Calu3 (cell line): ENCODE data around the gene CLASP1. TPM values are rescaled to one million over a fixed set of nuclear protein-coding genes. Genes with fewer than 3 reads are reported as not detected.

Source experiments
- BruUV-seq: library from RNA; stranded (reverse); fragments of 400-500 nt; replicated peaks from 2 replicates; lab custom pipeline; 2021; lab: Mats Ljungman, UMichigan
- CTCF ChIA-PET: fragments of 300-600 bp; sonication (Branson Sonifier 250); formaldehyde crosslinking; loops from one replicate; lab custom pipeline; 2022; ENCODE audit warnings: antibody characterized with exemption; lab: Charles Lee
- DNase-seq: peaks from one replicate; pipeline ENCODE4 v3.0.0; 2022
- H3K27ac Mint-ChIP-seq: one replicate; pipeline ENCODE4 v1.8.0; 2022; ENCODE audit warnings: mixed read lengths; ENCODE audit not compliant: unreplicated experiment
- H3K27me3 Mint-ChIP-seq: one replicate; pipeline ENCODE4 v1.8.0; 2022; ENCODE audit warnings: mixed read lengths; ENCODE audit not compliant: unreplicated experiment
- H3K36me3 Mint-ChIP-seq: one replicate; pipeline ENCODE4 v1.8.0; 2022; ENCODE audit warnings: mild to moderate bottlenecking, moderate library complexity, mixed read lengths; ENCODE audit not compliant: insufficient read depth, unreplicated experiment
- H3K4me1 Mint-ChIP-seq: one replicate; pipeline ENCODE4 v1.8.0; 2022; ENCODE audit warnings: mild to moderate bottlenecking, low read depth, mixed read lengths; ENCODE audit not compliant: unreplicated experiment
- H3K4me3 Mint-ChIP-seq: one replicate; pipeline ENCODE4 v1.8.0; 2022; ENCODE audit warnings: mild to moderate bottlenecking, low read depth, moderate library complexity, mixed read lengths; ENCODE audit not compliant: unreplicated experiment
- H3K9me3 Mint-ChIP-seq: one replicate; pipeline ENCODE4 v1.8.0; 2022; ENCODE audit warnings: low read depth, mixed read lengths; ENCODE audit not compliant: unreplicated experiment
- intact Hi-C: fragments of 100-400 bp; cut with micrococcal nuclease; formaldehyde crosslinking; loops from one replicate; pipeline ENCODE4 v1.10.0; 2022; ENCODE audit not compliant: unreplicated experiment
- total RNA-seq: library from RNA; stranded (reverse); gene quantifications from 2 replicates; pipeline ENCODE4 v1.2.3, GENCODE V29; 2022
- TF ChIP-seq, protein P1 (sequence below): fragments of 200-600 bp; IDR thresholded peaks from one replicate; pipeline ENCODE4 v1.8.0; 2022; ENCODE audit warnings: antibody characterized with exemption; ENCODE audit not compliant: unreplicated experiment

CLASP1 gene
- total RNA-seq, 1 experiment from 2014 or later, result 59.7 TPM

DNA sequence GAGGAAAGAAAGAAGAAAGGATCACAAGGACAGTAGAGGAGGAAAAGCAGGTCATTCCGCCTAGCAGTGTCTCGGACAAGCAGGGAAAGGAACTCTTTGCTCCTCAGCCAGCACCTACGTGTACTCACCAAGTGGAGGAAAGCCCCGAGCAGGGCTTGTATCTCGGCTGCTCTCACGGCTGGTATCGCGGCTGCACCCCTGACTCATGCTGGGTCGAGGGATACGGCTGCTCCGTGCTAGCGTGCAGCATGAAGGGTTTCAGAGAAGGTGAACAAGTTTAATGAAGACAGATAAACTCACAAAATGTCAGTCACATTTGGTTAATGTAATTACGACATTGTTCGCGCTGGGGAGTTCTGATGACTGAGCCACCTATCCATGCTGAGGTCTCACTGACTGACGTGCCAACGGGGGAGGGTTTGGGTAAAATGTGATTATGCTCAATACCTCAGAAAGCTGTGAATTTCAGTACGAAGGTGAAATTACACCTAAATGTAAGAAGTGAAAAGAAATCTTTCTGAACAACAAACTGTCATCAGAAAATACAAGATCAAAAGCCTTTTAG is 230.7 kb downstream of the CLASP1 start:
- H3K9me3 Mint-ChIP-seq, result no peaks in the 10 kb centered on the region
- intact Hi-C loops, result no loop called here
- TF ChIP-seq, protein P1, sequence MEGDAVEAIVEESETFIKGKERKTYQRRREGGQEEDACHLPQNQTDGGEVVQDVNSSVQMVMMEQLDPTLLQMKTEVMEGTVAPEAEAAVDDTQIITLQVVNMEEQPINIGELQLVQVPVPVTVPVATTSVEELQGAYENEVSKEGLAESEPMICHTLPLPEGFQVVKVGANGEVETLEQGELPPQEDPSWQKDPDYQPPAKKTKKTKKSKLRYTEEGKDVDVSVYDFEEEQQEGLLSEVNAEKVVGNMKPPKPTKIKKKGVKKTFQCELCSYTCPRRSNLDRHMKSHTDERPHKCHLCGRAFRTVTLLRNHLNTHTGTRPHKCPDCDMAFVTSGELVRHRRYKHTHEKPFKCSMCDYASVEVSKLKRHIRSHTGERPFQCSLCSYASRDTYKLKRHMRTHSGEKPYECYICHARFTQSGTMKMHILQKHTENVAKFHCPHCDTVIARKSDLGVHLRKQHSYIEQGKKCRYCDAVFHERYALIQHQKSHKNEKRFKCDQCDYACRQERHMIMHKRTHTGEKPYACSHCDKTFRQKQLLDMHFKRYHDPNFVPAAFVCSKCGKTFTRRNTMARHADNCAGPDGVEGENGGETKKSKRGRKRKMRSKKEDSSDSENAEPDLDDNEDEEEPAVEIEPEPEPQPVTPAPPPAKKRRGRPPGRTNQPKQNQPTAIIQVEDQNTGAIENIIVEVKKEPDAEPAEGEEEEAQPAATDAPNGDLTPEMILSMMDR, result no peak
- H3K27me3 Mint-ChIP-seq, result no peaks in the 10 kb centered on the region
- no peak overlapping the region for H3K27ac Mint-ChIP-seq
- CTCF ChIA-PET, result no interaction called here
- peaks cover 5% of the 10 kb centered on the region for H3K36me3 Mint-ChIP-seq
- no peaks in the 10 kb centered on the region for H3K4me1 Mint-ChIP-seq
- no peak overlapping the region for H3K4me3 Mint-ChIP-seq
- BruUV-seq, result no TSS peak
- DNase-seq, result no peak

DNA sequence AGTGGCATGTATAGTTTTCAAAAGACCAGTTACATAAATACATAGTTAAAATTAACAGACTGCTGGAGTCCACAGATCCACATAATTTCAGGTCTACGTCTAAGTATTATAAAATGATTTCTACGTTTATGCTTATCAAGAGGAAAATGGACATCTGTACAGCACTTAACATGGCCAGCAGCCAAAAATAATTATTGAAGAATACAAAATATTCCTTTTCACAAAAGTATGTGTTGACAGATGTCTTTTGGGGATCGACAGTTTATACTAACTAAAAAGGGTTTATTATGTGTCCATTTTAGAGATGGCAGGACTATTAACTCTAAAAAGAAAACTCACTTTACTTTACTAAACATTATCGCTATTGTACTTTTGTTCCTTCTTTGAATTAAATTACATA is 231.4 kb downstream of the CLASP1 start:
- BruUV-seq, result no TSS peak
- intact Hi-C loops, result no loop called here
- DNase-seq, result no peak
- TF ChIP-seq, protein P1, result no peak
- Mint-ChIP-seq H3K9me3 (no peaks in the 10 kb centered on the region), H3K4me1 (no peaks in the 10 kb centered on the region), H3K27me3 (no peaks in the 10 kb centered on the region), H3K27ac (no peak overlapping the region), H3K4me3 (no peak overlapping the region), H3K36me3 (peaks cover 5% of the 10 kb centered on the region)
- CTCF ChIA-PET, result no interaction called here

DNA sequence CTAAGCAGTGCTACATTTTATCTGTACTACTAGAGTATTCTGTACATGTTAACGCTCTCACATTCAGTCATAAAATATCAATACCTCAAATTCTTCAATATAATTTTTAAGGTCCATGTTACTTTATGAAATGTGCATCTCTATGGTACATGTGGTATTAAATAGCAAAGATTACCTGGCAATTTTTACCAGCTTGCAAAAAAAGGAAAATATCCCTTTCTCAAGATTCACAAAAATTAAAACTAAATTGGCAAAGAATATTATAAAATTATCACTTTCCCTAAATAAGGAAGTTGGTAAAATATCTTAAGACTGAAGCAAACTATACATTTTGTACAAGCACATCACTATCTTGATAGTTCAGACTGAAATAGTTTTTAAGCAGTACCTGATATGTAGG is 233.5 kb downstream of the CLASP1 start:
- H3K27me3 Mint-ChIP-seq, result no peaks in the 10 kb centered on the region
- DNase-seq, result no peak
- H3K4me1 Mint-ChIP-seq, result no peaks in the 10 kb centered on the region
- intact Hi-C loops, result no loop called here
- BruUV-seq, result no TSS peak
- H3K27ac Mint-ChIP-seq, result no peak overlapping the region
- H3K36me3 Mint-ChIP-seq, result peaks cover 5% of the 10 kb centered on the region
- CTCF ChIA-PET, result no interaction called here
- TF ChIP-seq, protein P1, result no peak
- H3K4me3 Mint-ChIP-seq, result no peak overlapping the region
- H3K9me3 Mint-ChIP-seq, result no peaks in the 10 kb centered on the region

- DNase-seq, result no peak
- H3K9me3 Mint-ChIP-seq, result no peaks in the 10 kb centered on the region
- no TSS peak for BruUV-seq
Measured at GRCh38 chr2:121412349-121412748, 236.9 kb downstream of the CLASP1 start.

More at GRCh38 chr2:121412349-121412748, 236.9 kb downstream of the CLASP1 start:
- TF ChIP-seq, protein P1, result no peak
- H3K27ac Mint-ChIP-seq, result no peak overlapping the region
- peaks cover 13% of the 10 kb centered on the region for H3K36me3 Mint-ChIP-seq
- no peak overlapping the region for H3K4me3 Mint-ChIP-seq
- no peaks in the 10 kb centered on the region for H3K27me3 Mint-ChIP-seq
- intact Hi-C loops, result loop anchor here (1.0 kb wide), 1 partner anchor 10 kb away; no protein-coding TSS in a partner anchor
- no peaks in the 10 kb centered on the region for H3K4me1 Mint-ChIP-seq
- CTCF ChIA-PET, result no interaction called here
